IMR-90 (cell line): ENCODE data around the gene GVQW3. TPM values are rescaled to one million over a fixed set of nuclear protein-coding genes. Genes with fewer than 3 reads are reported as not detected.
A peak's percentile ranks its signal among the peaks of the same experiment; 100 is the strongest.

Experiments used
- ATAC-seq: fragments of 200-7000 bp; cut with Tn5 transposase; 2 replicates; pipeline ENCODE4 v1.9.1; 2020; ENCODE audit warnings: low read depth, mild to moderate bottlenecking, moderate library complexity
- BruUV-seq: library from RNA; stranded (reverse); fragments of 400-500 nt; replicated peaks from 2 replicates; lab custom pipeline; 2021; lab: Mats Ljungman, UMichigan
- CTCF ChIA-PET: fragments of 300-600 bp; formaldehyde crosslinking; extraction: SDS; loops from one replicate; lab custom pipeline; 2021; ENCODE audit warnings: antibody characterized with exemption; lab: Yijun Ruan, JAX
- POLR2A ChIA-PET: fragments of 300-600 bp; sonication (Branson Sonifier 250); formaldehyde crosslinking; loops from one replicate; lab custom pipeline; 2022; ENCODE audit warnings: antibody characterized with exemption; ENCODE audit not compliant: unreplicated experiment; lab: Charles Lee
- DNase-seq: peaks from one replicate; pipeline ENCODE4 v3.0.0; 2013
- H2AFZ ChIP-seq: replicated peaks from 2 replicates; pipeline ENCODE3; 2013; ENCODE audit warnings: low read length, mild to moderate bottlenecking; ENCODE audit not compliant: poor library complexity
- H2AK5ac ChIP-seq: 2 replicates; pipeline ENCODE4 v1.6.1; 2013; ENCODE audit warnings: low read depth, low read length, inconsistent platforms
- H2AK9ac ChIP-seq: replicated peaks from 2 replicates; pipeline ENCODE3; 2013; ENCODE audit warnings: mild to moderate bottlenecking, low read depth, low read length, moderate library complexity; ENCODE audit not compliant: poor library complexity
- H2BK120ac ChIP-seq: 2 replicates; pipeline ENCODE4 v1.6.1; 2013; ENCODE audit warnings: low read depth, low read length, inconsistent platforms
- H2BK15ac ChIP-seq: 3 replicates; pipeline ENCODE4 v1.6.1; 2013; ENCODE audit warnings: low read depth, low read length, inconsistent platforms
- H2BK20ac ChIP-seq: 2 replicates; pipeline ENCODE4 v1.6.1; 2013; ENCODE audit warnings: low read depth, mild to moderate bottlenecking, inconsistent platforms, low read length, moderate library complexity
- H2BK5ac ChIP-seq: 2 replicates; pipeline ENCODE4 v1.6.1; 2013; ENCODE audit warnings: mild to moderate bottlenecking, low read depth, low read length, inconsistent platforms; ENCODE audit not compliant: poor library complexity, severe bottlenecking
- H3K14ac ChIP-seq: replicated peaks from 2 replicates; pipeline ENCODE4 v1.6.1; 2013; ENCODE audit warnings: low read depth, low read length, inconsistent platforms
- H3K18ac ChIP-seq: 2 replicates; pipeline ENCODE4 v1.6.1; 2013; ENCODE audit warnings: low read depth, low read length, control low read depth
- H3K23ac ChIP-seq: 2 replicates; pipeline ENCODE4 v1.6.1; 2013; ENCODE audit warnings: low read depth, low read length, inconsistent platforms
- H3K27ac ChIP-seq: 2 replicates; pipeline ENCODE4 v1.5.1; 2013; ENCODE audit warnings: mild to moderate bottlenecking, control low read depth, low read length; ENCODE audit not compliant: insufficient read depth
- H3K27me3 ChIP-seq: 2 replicates; pipeline ENCODE4 v1.6.1; 2013; ENCODE audit warnings: low read length; ENCODE audit not compliant: control insufficient read depth, insufficient read depth
- H3K36me3 ChIP-seq: 2 replicates; pipeline ENCODE4 v1.6.1; 2013; ENCODE audit warnings: low read length, mixed read lengths; ENCODE audit not compliant: control insufficient read depth, insufficient read depth
- H3K4ac ChIP-seq: 2 replicates; pipeline ENCODE4 v1.6.1; 2013; ENCODE audit warnings: low read depth, low read length, inconsistent platforms
- H3K4me1 ChIP-seq: 2 replicates; pipeline ENCODE4 v1.6.1; 2013; ENCODE audit warnings: low read length, mixed read lengths; ENCODE audit not compliant: control insufficient read depth, insufficient read depth
- H3K4me2 ChIP-seq: 2 replicates; pipeline ENCODE4 v1.6.1; 2013; ENCODE audit warnings: low read depth, mild to moderate bottlenecking, control low read depth, low read length, moderate library complexity
- H3K4me3 ChIP-seq: 2 replicates; pipeline ENCODE4 v1.5.1; 2013; ENCODE audit warnings: low read depth, mild to moderate bottlenecking, control low read depth, low read length, moderate library complexity; ENCODE audit not compliant: insufficient read depth
- H3K56ac ChIP-seq: 2 replicates; pipeline ENCODE4 v1.6.1; 2013; ENCODE audit warnings: low read length, inconsistent platforms; ENCODE audit not compliant: insufficient read depth; ENCODE audit errors: extremely low read depth
- H3K79me1 ChIP-seq, 2 experiments: 2 replicates each; pipeline ENCODE4 v1.6.1; 2013; ENCODE audit warnings: low read length in 2 of 2, inconsistent platforms in 1 of 2, low read depth in 1 of 2
- H3K9ac ChIP-seq: 2 replicates; pipeline ENCODE4 v1.6.1; 2013; ENCODE audit warnings: low read depth, low read length, control low read depth
- H3K9me1 ChIP-seq: 2 replicates; pipeline ENCODE4 v1.6.1; 2013; ENCODE audit warnings: low read length, inconsistent platforms; ENCODE audit not compliant: insufficient read depth
- H3K9me3 ChIP-seq: 2 replicates; pipeline ENCODE4 v1.6.1; 2013; ENCODE audit warnings: low read length; ENCODE audit not compliant: control insufficient read depth, insufficient read depth
- H4K20me1 ChIP-seq: 2 replicates; pipeline ENCODE4 v1.6.1; 2013; ENCODE audit warnings: low read length, inconsistent platforms; ENCODE audit not compliant: insufficient read depth
- H4K5ac ChIP-seq: 2 replicates; pipeline ENCODE4 v1.6.1; 2013; ENCODE audit warnings: mild to moderate bottlenecking, low read depth, low read length, control low read depth
- H4K8ac ChIP-seq, 2 experiments: 2 replicates each; pipeline ENCODE4 v1.6.1; 2013; ENCODE audit warnings: low read depth in 2 of 2, low read length in 2 of 2, control low read depth in 1 of 2, inconsistent platforms in 1 of 2
- H4K91ac ChIP-seq: 2 replicates; pipeline ENCODE4 v1.6.1; 2013; ENCODE audit warnings: low read depth, low read length, inconsistent platforms; ENCODE audit not compliant: insufficient read depth
- CEBPB ChIP-seq: IDR thresholded peaks from 2 replicates; pipeline ENCODE4 v1.6.1; 2012; ENCODE audit warnings: low read depth, low read length, improper control_type of control experiment
- CTCF ChIP-seq: conservative IDR thresholded peaks from 2 replicates; pipeline ENCODE4 v1.5.1; 2012; ENCODE audit warnings: mild to moderate bottlenecking, low read depth, low read length, improper control_type of control experiment
- FOS ChIP-seq: fragments of 150-350 bp; IDR thresholded peaks from 2 replicates; pipeline ENCODE4 v1.6.1; 2016; ENCODE audit warnings: low read depth, low read length
- MAFK ChIP-seq: IDR thresholded peaks from 2 replicates; pipeline ENCODE4 v1.6.1; 2012; ENCODE audit warnings: low read depth, low read length, improper control_type of control experiment
- USF2 ChIP-seq: fragments of 150-350 bp; IDR thresholded peaks from 2 replicates; pipeline ENCODE4 v1.6.1; 2017; ENCODE audit warnings: mild to moderate bottlenecking, antibody characterized with exemption, low read length, low read depth
- WGBS, 2 experiments: methylation state at CpG; one replicate each; pipeline versions ENCODE4 v1.1.5 to v1.1.7; 2013; ENCODE audit warnings: missing lambda C conversion rate in 2 of 2; ENCODE audit not compliant: insufficient read length in 1 of 2; ENCODE audit errors: extremely low coverage in 2 of 2; 5-methylcytosine and 5-hydroxymethylcytosine counted together
- dilution Hi-C: fragments of 300-500 bp; cut with HindIII; formaldehyde crosslinking; loops from one replicate; pipeline ENCODE4 v1.14.3; 2018; ENCODE audit warnings: low sequenced_read_pairs; ENCODE audit not compliant: unreplicated experiment
- in situ Hi-C: fragments of 300-500 bp; cut with MboI; formaldehyde crosslinking; loops from 3 replicates; pipeline ENCODE4 v1.14.3; 2019; ENCODE audit warnings: low sequenced_read_pairs, inconsistent platforms, mixed read lengths
- intact Hi-C: fragments of 100-400 bp; cut with micrococcal nuclease; formaldehyde crosslinking; loops from 2 replicates; pipeline ENCODE4 v1.10.0; 2022
- polyA plus RNA-seq, 3 experiments: library from polyadenylated mRNA; depleted of rRNA; stranded (reverse); fragments of >200 nt; gene quantifications; 2 replicates each; pipeline ENCODE4 v1.2.3, GENCODE V29; 2012; ENCODE audit warnings: low replicate concordance in 1 of 3
- total RNA-seq: library from RNA; depleted of rRNA; stranded (reverse); fragments of >200 nt; gene quantifications from 2 replicates; pipeline ENCODE4 v1.2.3, GENCODE V29; 2012

Gene GVQW3
- total and polyA plus RNA-seq, 2 of the 4 experiments (the other 2 are of a cell fraction): 0.96 to 1.1 TPM

- TF ChIP-seq USF2: no peak
- TF ChIP-seq FOS: no peak
- TF ChIP-seq MAFK: peak; percentile 46; the same call in 1 of the 2 replicates
- peak; percentile 61 for TF ChIP-seq CEBPB
Observed at GRCh38 chr11:76380977-76381719, at the start of gene GVQW3, which contains the start of gene THAP12 (continued).

GRCh38 chr11:76334826-76335389 lies 46.2 kb upstream of the GVQW3 start:
- Histone ChIP-seq H3K9ac (no peak overlapping the region), H2BK120ac (no peak overlapping the region), H3K27me3 (peaks cover 6% of the 10 kb centered on the region), H2BK5ac (no peak overlapping the region), H3K36me3 (no peaks in the 10 kb centered on the region), H3K9me1 (no peaks in the 10 kb centered on the region), H3K4me3 (no peak overlapping the region), H3K4ac (no peak overlapping the region), H4K91ac (no peak overlapping the region), H2AFZ (no peak overlapping the region), H4K20me1 (no peaks in the 10 kb centered on the region), H2BK15ac (no peak overlapping the region), H4K8ac (no peak overlapping the region), H3K9me3 (peaks cover 9% of the 10 kb centered on the region), H3K4me1 (no peaks in the 10 kb centered on the region; the same call in 1 of the 2 replicates), H3K27ac (no peak overlapping the region), H4K5ac (no peak overlapping the region), H3K23ac (no peak overlapping the region), H2BK20ac (no peak overlapping the region), H3K18ac (no peak overlapping the region), H3K79me1 (no peaks in the 10 kb centered on the region), H2AK5ac (no peak overlapping the region), H3K4me2 (no peak overlapping the region), H3K56ac (no peak overlapping the region), H3K14ac (no peak overlapping the region), H2AK9ac (no peak overlapping the region)
- DNase-seq: no peak
- no TSS peak for BruUV-seq
- intact Hi-C loops (no loop called here), in situ Hi-C loops (no loop called here), dilution Hi-C loops (no loop called here)
- TF ChIP-seq CEBPB (peak; percentile 67), CTCF (no peak)
- WGBS, 2 experiments: 100% methylated on average over 1 of the region's 5 CpGs; no CpG with 5 or more reads in 1 of the 2 experiments
- CTCF ChIA-PET: no interaction called here
- no peak for ATAC-seq
- POLR2A ChIA-PET: no interaction called here
